OCI-LY7 (cell line): ENCODE results near the gene ADAM12.

Experiments
- EZH2phosphoT487 ChIP-seq: fragments of 200-600 bp; sonication (generic); IDR thresholded peaks from 2 replicates; pipeline ENCODE4 v1.6.1; 2018; ENCODE audit warnings: low read depth, borderline replicate concordance, mild to moderate bottlenecking, mixed run types, antibody characterized with exemption, low read length, moderate library complexity, mixed read lengths
- TF ChIP-seq, protein P1 (sequence below): fragments of 200-600 bp; sonication (generic); conservative IDR thresholded peaks from 2 replicates; pipeline ENCODE4 v1.5.1; 2014; ENCODE audit warnings: mild to moderate bottlenecking, antibody characterized with exemption, low read length, moderate library complexity, mixed read lengths

DNA sequence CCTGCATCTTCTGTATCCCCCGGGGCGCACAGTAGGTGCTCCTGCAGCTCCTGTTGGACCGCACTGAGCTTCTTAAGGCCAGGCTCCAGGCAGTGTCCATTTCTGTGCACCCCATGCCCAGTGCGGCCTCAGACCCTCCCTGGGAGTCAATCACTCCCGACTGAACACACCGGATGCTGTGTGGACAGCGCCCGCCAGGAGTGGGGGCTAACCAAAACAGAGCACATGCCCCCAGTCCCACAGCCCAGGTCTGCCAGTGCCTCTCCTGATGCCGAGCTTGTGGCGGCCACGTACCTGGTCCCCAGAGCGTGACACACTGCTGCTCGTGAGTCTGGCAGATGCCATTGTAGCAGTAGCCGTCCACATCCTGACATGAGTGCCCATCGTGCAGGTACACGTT, 323.8 kb downstream of the ADAM12 start:
- TF ChIP-seq, protein P1, sequence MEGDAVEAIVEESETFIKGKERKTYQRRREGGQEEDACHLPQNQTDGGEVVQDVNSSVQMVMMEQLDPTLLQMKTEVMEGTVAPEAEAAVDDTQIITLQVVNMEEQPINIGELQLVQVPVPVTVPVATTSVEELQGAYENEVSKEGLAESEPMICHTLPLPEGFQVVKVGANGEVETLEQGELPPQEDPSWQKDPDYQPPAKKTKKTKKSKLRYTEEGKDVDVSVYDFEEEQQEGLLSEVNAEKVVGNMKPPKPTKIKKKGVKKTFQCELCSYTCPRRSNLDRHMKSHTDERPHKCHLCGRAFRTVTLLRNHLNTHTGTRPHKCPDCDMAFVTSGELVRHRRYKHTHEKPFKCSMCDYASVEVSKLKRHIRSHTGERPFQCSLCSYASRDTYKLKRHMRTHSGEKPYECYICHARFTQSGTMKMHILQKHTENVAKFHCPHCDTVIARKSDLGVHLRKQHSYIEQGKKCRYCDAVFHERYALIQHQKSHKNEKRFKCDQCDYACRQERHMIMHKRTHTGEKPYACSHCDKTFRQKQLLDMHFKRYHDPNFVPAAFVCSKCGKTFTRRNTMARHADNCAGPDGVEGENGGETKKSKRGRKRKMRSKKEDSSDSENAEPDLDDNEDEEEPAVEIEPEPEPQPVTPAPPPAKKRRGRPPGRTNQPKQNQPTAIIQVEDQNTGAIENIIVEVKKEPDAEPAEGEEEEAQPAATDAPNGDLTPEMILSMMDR, result no peak
- no peak for TF ChIP-seq EZH2phosphoT487
